ENCODE measurements around the gene MAN1A2. TPM values are rescaled to one million over a fixed set of nuclear protein-coding genes. Genes with fewer than 3 reads are reported as not detected.

The MAN1A2 gene
- total RNA-seq, 1 donor from 2014 or later, result 31.8 TPM

GRCh38 chr1:117565076-117565556, 197.9 kb downstream of the MAN1A2 start:
- Mint-ChIP-seq H3K9me3 (ENCODE audit: unreplicated experiment) (peaks cover 6% of the 10 kb centered on the region), H3K4me1 (ENCODE audit: low read depth, unreplicated experiment) (peaks cover 14% of the 10 kb centered on the region), H3K4me3 (ENCODE audit: unreplicated experiment) (no peak overlapping the region), H3K27me3 (ENCODE audit: unreplicated experiment) (peaks cover 3% of the 10 kb centered on the region), H3K27ac (ENCODE audit: unreplicated experiment) (no peak overlapping the region), H3K36me3 (ENCODE audit: unreplicated experiment) (no peaks in the 10 kb centered on the region)
- TF ChIP-seq CTCF (IDR thresholded peaks at IDR 0.05; ENCODE audit: partially characterized antibody, unreplicated experiment), result no peak
- no peak for DNase-seq

- peak; percentile 27 for DNase-seq
- Mint-ChIP-seq H3K4me3 (ENCODE audit: unreplicated experiment) (no peak overlapping the region), H3K27ac (ENCODE audit: unreplicated experiment) (no peak overlapping the region), H3K9me3 (ENCODE audit: unreplicated experiment) (peaks cover 6% of the 10 kb centered on the region), H3K4me1 (ENCODE audit: low read depth, unreplicated experiment) (peaks cover 14% of the 10 kb centered on the region), H3K36me3 (ENCODE audit: unreplicated experiment) (no peaks in the 10 kb centered on the region), H3K27me3 (ENCODE audit: unreplicated experiment) (peaks cover 3% of the 10 kb centered on the region)
- TF ChIP-seq CTCF (IDR thresholded peaks at IDR 0.05; ENCODE audit: partially characterized antibody, unreplicated experiment), result no peak
Measured at GRCh38 chr1:117565745-117566455, 198.7 kb downstream of the MAN1A2 start.

GRCh38 chr1:117566556-117566955, 199.3 kb downstream of the MAN1A2 start:
- DNase-seq, result no peak
- TF ChIP-seq CTCF (IDR thresholded peaks at IDR 0.05; ENCODE audit: partially characterized antibody, unreplicated experiment), result no peak
- Mint-ChIP-seq H3K36me3 (ENCODE audit: unreplicated experiment) (no peaks in the 10 kb centered on the region), H3K4me3 (ENCODE audit: unreplicated experiment) (no peak overlapping the region), H3K27ac (ENCODE audit: unreplicated experiment) (no peak overlapping the region), H3K4me1 (ENCODE audit: low read depth, unreplicated experiment) (peaks cover 16% of the 10 kb centered on the region), H3K9me3 (ENCODE audit: unreplicated experiment) (peaks cover 6% of the 10 kb centered on the region), H3K27me3 (ENCODE audit: unreplicated experiment) (peaks cover 4% of the 10 kb centered on the region)

GRCh38 chr1:117567435-117567834, 200.2 kb downstream of the MAN1A2 start:
- Mint-ChIP-seq H3K4me1 (ENCODE audit: low read depth, unreplicated experiment) (peaks cover 18% of the 10 kb centered on the region), H3K9me3 (ENCODE audit: unreplicated experiment) (peaks cover 6% of the 10 kb centered on the region), H3K27ac (ENCODE audit: unreplicated experiment) (no peak overlapping the region), H3K27me3 (ENCODE audit: unreplicated experiment) (peaks cover 4% of the 10 kb centered on the region), H3K36me3 (ENCODE audit: unreplicated experiment) (no peaks in the 10 kb centered on the region), H3K4me3 (ENCODE audit: unreplicated experiment) (no peak overlapping the region)
- no peak for DNase-seq
- no peak for TF ChIP-seq CTCF (IDR thresholded peaks at IDR 0.05; ENCODE audit: partially characterized antibody, unreplicated experiment)

GRCh38 chr1:117567976-117568375, 200.7 kb downstream of the MAN1A2 start:
- no peak overlapping the region for H3K4me3 Mint-ChIP-seq (ENCODE audit: unreplicated experiment)
- H3K27ac Mint-ChIP-seq (ENCODE audit: unreplicated experiment), result no peak overlapping the region
- H3K27me3 Mint-ChIP-seq (ENCODE audit: unreplicated experiment), result peaks cover 4% of the 10 kb centered on the region
- TF ChIP-seq CTCF (IDR thresholded peaks at IDR 0.05; ENCODE audit: partially characterized antibody, unreplicated experiment), result no peak
- peaks cover 20% of the 10 kb centered on the region for H3K4me1 Mint-ChIP-seq (ENCODE audit: low read depth, unreplicated experiment)
- peaks cover 6% of the 10 kb centered on the region for H3K9me3 Mint-ChIP-seq (ENCODE audit: unreplicated experiment)
- no peak for DNase-seq
- H3K36me3 Mint-ChIP-seq (ENCODE audit: unreplicated experiment), result no peaks in the 10 kb centered on the region

Data from glutamatergic neuron (in vitro differentiated cells).